Measurements from ENCODE around the gene GALNT18.

GALNT18 gene

GRCh38 chr11:11558396-11558795 lies 63.4 kb downstream of the GALNT18 start:
- no peak overlapping the region for H3K4ac ChIP-seq (ENCODE audit: low read length)

GRCh38 chr11:11555208-11555607 lies 66.6 kb downstream of the GALNT18 start:
- Histone ChIP-seq H3K4ac (ENCODE audit: low read length) (no peak overlapping the region), H2AFZ (ENCODE audit: low read length) (no peak overlapping the region), H2AK5ac (ENCODE audit: low read depth, low read length) (no peak overlapping the region), H3K36me3 (replicated peaks in 1 of 2; ENCODE audit: control insufficient read depth in 2 of 2, insufficient read depth in 2 of 2, low read length in 2 of 2) (no peaks in the 10 kb centered on the region), H3K4me1 (ENCODE audit: control insufficient read depth in 2 of 2, insufficient read depth in 1 of 2, low read depth in 1 of 2, low read length in 2 of 2) (peaks cover 0 to 2% of the 10 kb centered on the region in 2 donors), H4K8ac (ENCODE audit: low read depth, low read length) (no peak overlapping the region), H3K9ac (ENCODE audit: low read depth, low read length, poor library complexity) (no peak overlapping the region), H3K27me3 (ENCODE audit: control insufficient read depth in 3 of 3, insufficient read depth in 3 of 3, low read depth in 1 of 3, low read length in 3 of 3) (no peaks in the 10 kb centered on the region), H3K4me3 (ENCODE audit: low read length in 2 of 2) (no peak overlapping the region), H3K18ac (ENCODE audit: low read length) (no peak overlapping the region), H4K91ac (ENCODE audit: low read depth, low read length, poor library complexity) (no peak overlapping the region), H3K23ac (ENCODE audit: low read depth, low read length, poor library complexity) (no peak overlapping the region), H3K4me2 (ENCODE audit: insufficient read depth, low read length, poor library complexity, severe bottlenecking) (no peak overlapping the region), H3K14ac (ENCODE audit: low read length) (no peak overlapping the region), H3K27ac (replicated peaks; ENCODE audit: low read length) (no peak overlapping the region), H3K79me1 (ENCODE audit: low read depth, low read length) (no peaks in the 10 kb centered on the region), H2BK120ac (ENCODE audit: low read depth, low read length) (no peak overlapping the region), H2BK12ac (ENCODE audit: low read length) (no peak overlapping the region), H2BK5ac (ENCODE audit: low read length) (no peak overlapping the region), H2BK15ac (ENCODE audit: low read length) (no peak overlapping the region), H3K9me3 (replicated peaks in 1 of 2; ENCODE audit: control insufficient read depth in 2 of 2, insufficient read depth in 1 of 2, low read depth in 1 of 2, low read length in 2 of 2) (no peaks in the 10 kb centered on the region)
- no peak for DNase-seq (ENCODE audit: low spot score)
- no CpG with 5 or more reads among the region's 6 CpGs for WGBS, 2 donors (ENCODE audit: extremely low coverage in 2 of 2, insufficient read length in 2 of 2, insufficient replicate concordance in 1 of 2)

More at GRCh38 chr11:11558396-11558795, 63.4 kb downstream of the GALNT18 start:
- Histone ChIP-seq H4K8ac (ENCODE audit: low read depth, low read length) (no peak overlapping the region), H2BK12ac (ENCODE audit: low read length) (no peak overlapping the region), H2BK5ac (ENCODE audit: low read length) (no peak overlapping the region), H2BK15ac (ENCODE audit: low read length) (no peak overlapping the region), H3K9me3 (replicated peaks in 1 of 2; ENCODE audit: control insufficient read depth in 2 of 2, insufficient read depth in 1 of 2, low read depth in 1 of 2, low read length in 2 of 2) (no peaks in the 10 kb centered on the region), H3K4me2 (ENCODE audit: insufficient read depth, low read length, poor library complexity, severe bottlenecking) (no peak overlapping the region), H3K27ac (replicated peaks; ENCODE audit: low read length) (no peak overlapping the region), H3K36me3 (replicated peaks in 1 of 2; ENCODE audit: control insufficient read depth in 2 of 2, insufficient read depth in 2 of 2, low read length in 2 of 2) (no peaks in the 10 kb centered on the region), H3K18ac (ENCODE audit: low read length) (no peak overlapping the region), H3K9ac (ENCODE audit: low read depth, low read length, poor library complexity) (peak overlapping the region; percentile 5), H2BK120ac (ENCODE audit: low read depth, low read length) (no peak overlapping the region), H2AFZ (ENCODE audit: low read length) (no peak overlapping the region), H3K79me1 (ENCODE audit: low read depth, low read length) (no peaks in the 10 kb centered on the region), H4K91ac (ENCODE audit: low read depth, low read length, poor library complexity) (no peak overlapping the region), H2AK5ac (ENCODE audit: low read depth, low read length) (no peak overlapping the region), H3K4me1 (ENCODE audit: control insufficient read depth in 2 of 2, insufficient read depth in 1 of 2, low read depth in 1 of 2, low read length in 2 of 2) (peaks cover 0 to 2% of the 10 kb centered on the region in 2 donors), H3K27me3 (ENCODE audit: control insufficient read depth in 3 of 3, insufficient read depth in 3 of 3, low read depth in 1 of 3, low read length in 3 of 3) (no peaks in the 10 kb centered on the region), H3K23ac (ENCODE audit: low read depth, low read length, poor library complexity) (no peak overlapping the region), H3K14ac (ENCODE audit: low read length) (peak overlapping the region; percentile 22), H3K4me3 (ENCODE audit: low read length in 2 of 2) (no peak overlapping the region)
- no peak for DNase-seq (ENCODE audit: low spot score)
- no CpG with 5 or more reads among the region's 3 CpGs for WGBS, 2 donors (ENCODE audit: extremely low coverage in 2 of 2, insufficient read length in 2 of 2, insufficient replicate concordance in 1 of 2)

- no peak for DNase-seq (ENCODE audit: low spot score)
- Histone ChIP-seq H3K9ac (ENCODE audit: low read depth, low read length, poor library complexity) (no peak overlapping the region), H2BK12ac (ENCODE audit: low read length) (no peak overlapping the region), H2AFZ (ENCODE audit: low read length) (no peak overlapping the region), H2AK5ac (ENCODE audit: low read depth, low read length) (no peak overlapping the region), H3K36me3 (replicated peaks in 1 of 2; ENCODE audit: control insufficient read depth in 2 of 2, insufficient read depth in 2 of 2, low read length in 2 of 2) (no peaks in the 10 kb centered on the region), H4K91ac (ENCODE audit: low read depth, low read length, poor library complexity) (no peak overlapping the region), H3K4me3 (ENCODE audit: low read length in 2 of 2) (no peak overlapping the region), H3K9me3 (replicated peaks in 1 of 2; ENCODE audit: control insufficient read depth in 2 of 2, insufficient read depth in 1 of 2, low read depth in 1 of 2, low read length in 2 of 2) (no peaks in the 10 kb centered on the region), H2BK120ac (ENCODE audit: low read depth, low read length) (no peak overlapping the region), H3K27me3 (ENCODE audit: control insufficient read depth in 3 of 3, insufficient read depth in 3 of 3, low read depth in 1 of 3, low read length in 3 of 3) (no peaks in the 10 kb centered on the region), H3K27ac (replicated peaks; ENCODE audit: low read length) (no peak overlapping the region), H2BK15ac (ENCODE audit: low read length) (no peak overlapping the region), H3K4me1 (ENCODE audit: control insufficient read depth in 2 of 2, insufficient read depth in 1 of 2, low read depth in 1 of 2, low read length in 2 of 2) (peaks cover 0 to 2% of the 10 kb centered on the region in 2 donors), H4K8ac (ENCODE audit: low read depth, low read length) (no peak overlapping the region), H3K14ac (ENCODE audit: low read length) (no peak overlapping the region), H3K23ac (ENCODE audit: low read depth, low read length, poor library complexity) (no peak overlapping the region), H3K4ac (ENCODE audit: low read length) (no peak overlapping the region), H3K18ac (ENCODE audit: low read length) (no peak overlapping the region), H2BK5ac (ENCODE audit: low read length) (no peak overlapping the region), H3K79me1 (ENCODE audit: low read depth, low read length) (no peaks in the 10 kb centered on the region), H3K4me2 (ENCODE audit: insufficient read depth, low read length, poor library complexity, severe bottlenecking) (no peak overlapping the region)
- WGBS, 2 donors (ENCODE audit: extremely low coverage in 2 of 2, insufficient read length in 2 of 2, insufficient replicate concordance in 1 of 2) = no CpG with 5 or more reads among the region's 10 CpGs
Observed at GRCh38 chr11:11553573-11553972, 68.2 kb downstream of the GALNT18 start.

GRCh38 chr11:11552529-11553087 lies 69.2 kb downstream of the GALNT18 start:
- Histone ChIP-seq H3K79me1 (ENCODE audit: low read depth, low read length) (no peaks in the 10 kb centered on the region), H4K91ac (ENCODE audit: low read depth, low read length, poor library complexity) (no peak overlapping the region), H2BK120ac (ENCODE audit: low read depth, low read length) (no peak overlapping the region), H3K18ac (ENCODE audit: low read length) (no peak overlapping the region), H3K4ac (ENCODE audit: low read length) (no peak overlapping the region), H2AK5ac (ENCODE audit: low read depth, low read length) (no peak overlapping the region), H4K8ac (ENCODE audit: low read depth, low read length) (no peak overlapping the region), H2BK12ac (ENCODE audit: low read length) (no peak overlapping the region), H3K4me1 (ENCODE audit: control insufficient read depth in 2 of 2, insufficient read depth in 1 of 2, low read depth in 1 of 2, low read length in 2 of 2) (peaks cover 0 to 2% of the 10 kb centered on the region in 2 donors), H3K4me2 (ENCODE audit: insufficient read depth, low read length, poor library complexity, severe bottlenecking) (no peak overlapping the region), H3K27me3 (ENCODE audit: control insufficient read depth in 3 of 3, insufficient read depth in 3 of 3, low read depth in 1 of 3, low read length in 3 of 3) (no peaks in the 10 kb centered on the region), H3K9ac (ENCODE audit: low read depth, low read length, poor library complexity) (no peak overlapping the region), H3K23ac (ENCODE audit: low read depth, low read length, poor library complexity) (no peak overlapping the region), H3K27ac (replicated peaks; ENCODE audit: low read length) (no peak overlapping the region), H2AFZ (ENCODE audit: low read length) (no peak overlapping the region), H3K9me3 (replicated peaks in 1 of 2; ENCODE audit: control insufficient read depth in 2 of 2, insufficient read depth in 1 of 2, low read depth in 1 of 2, low read length in 2 of 2) (no peaks in the 10 kb centered on the region), H3K36me3 (replicated peaks in 1 of 2; ENCODE audit: control insufficient read depth in 2 of 2, insufficient read depth in 2 of 2, low read length in 2 of 2) (no peaks in the 10 kb centered on the region), H3K14ac (ENCODE audit: low read length) (no peak overlapping the region), H3K4me3 (ENCODE audit: low read length in 2 of 2) (no peak overlapping the region), H2BK5ac (ENCODE audit: low read length) (no peak overlapping the region), H2BK15ac (ENCODE audit: low read length) (no peak overlapping the region)
- DNase-seq (ENCODE audit: low spot score) = no peak

Data from neuronal stem cell (in vitro differentiated cells).